ENCODE data around the gene GPATCH3. TPM values are rescaled to one million over a fixed set of nuclear protein-coding genes. Genes with fewer than 3 reads are reported as not detected.
A peak's percentile ranks its signal among the peaks of the same experiment; 100 is the strongest.

The GPATCH3 gene
- total and polyA plus RNA-seq, 2 donors (not counting 3 experiments of a cell fraction or from before 2014, with no cell fraction given): 12.1 to 17.7 TPM

DNA sequence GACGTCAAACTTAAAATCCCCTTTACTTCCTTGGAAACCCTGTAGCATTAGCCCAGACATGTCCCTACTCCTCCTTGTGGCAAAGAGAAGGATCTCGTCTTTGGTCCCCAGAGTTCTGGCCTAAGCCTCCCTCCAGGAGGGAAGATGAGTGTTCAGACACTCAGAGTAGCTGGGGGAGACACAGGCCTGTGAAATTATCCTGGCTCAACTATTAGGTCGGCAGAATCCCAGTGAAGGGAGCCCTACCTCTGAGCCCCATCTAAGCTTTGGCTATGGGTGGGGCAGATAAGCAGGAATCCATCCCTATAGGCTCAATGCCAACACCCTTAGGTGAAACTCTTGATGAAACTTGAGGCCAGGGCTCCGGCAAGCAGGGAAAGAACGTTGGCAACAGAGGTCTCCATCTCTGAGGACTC, 39.0 kb downstream of the GPATCH3 start:
- BruUV-seq (replicated peaks): no TSS peak
- dilution Hi-C loops (cut with MboI; ENCODE audit: extremely low pct_ligation_motif_present, low sequenced_read_pairs): no loop called here
- Histone ChIP-seq H3K4me1 (ENCODE audit: control insufficient read depth, extremely low read depth, insufficient read depth, low read length) (peaks cover 11% of the 10 kb centered on the region), H3K9ac (replicated peaks; ENCODE audit: extremely low read depth, insufficient read depth, low read length) (no peak overlapping the region), H3K9me3 (replicated peaks; ENCODE audit: control insufficient read depth, insufficient read depth, low read length) (no peaks in the 10 kb centered on the region), H3K9me1 (replicated peaks; ENCODE audit: control insufficient read depth, extremely low read depth, insufficient read depth, low read length) (no peaks in the 10 kb centered on the region), H3K36me3 (ENCODE audit: control insufficient read depth in 2 of 2, extremely low read depth in 1 of 2, insufficient read depth in 2 of 2, low read length in 2 of 2) (peaks cover 0 to under 1% of the 10 kb centered on the region in 2 experiments), H4K20me1 (replicated peaks; ENCODE audit: control insufficient read depth, extremely low read depth, insufficient read depth, low read length) (no peaks in the 10 kb centered on the region), H3K4me3 (replicated peaks in 1 of 3; ENCODE audit: insufficient read depth in 1 of 3, low read depth in 1 of 3, low read length in 3 of 3) (no peak overlapping the region), H3K79me2 (ENCODE audit: control insufficient read depth, insufficient read depth, low read length) (no peaks in the 10 kb centered on the region), H3K27ac (ENCODE audit: insufficient read depth, low read depth, low read length) (no peak overlapping the region), H3K27me3 (ENCODE audit: control insufficient read depth in 2 of 2, insufficient read depth in 2 of 2, low read length in 2 of 2) (no peaks in the 10 kb centered on the region), H3K4me2 (ENCODE audit: insufficient read depth, low read length) (no peak overlapping the region), H2AFZ (ENCODE audit: low read depth, low read length) (no peak overlapping the region)
- CTCF ChIA-PET: interaction anchor here (0.8 to 4.5 kb wide), 5 partner anchors 11 to 262 kb away, joined by 3 to 20 read pairs (median 6); no protein-coding TSS in a partner anchor
- no peak for TF ChIP-seq MYC (IDR thresholded peaks at IDR 0.05; ENCODE audit: low read depth, low read length)
- TF ChIP-seq EZH2 (IDR thresholded peaks at IDR 0.05; ENCODE audit: borderline replicate concordance, low read depth, low read length, severe bottlenecking): no peak
- no peak for TF ChIP-seq FOS (IDR thresholded peaks at IDR 0.05; ENCODE audit: borderline replicate concordance, insufficient read depth, low read length)
- no peak for TF ChIP-seq JUN (IDR thresholded peaks at IDR 0.05; ENCODE audit: borderline replicate concordance, insufficient read depth, insufficient read length, low read depth)
- TF ChIP-seq, protein P1, sequence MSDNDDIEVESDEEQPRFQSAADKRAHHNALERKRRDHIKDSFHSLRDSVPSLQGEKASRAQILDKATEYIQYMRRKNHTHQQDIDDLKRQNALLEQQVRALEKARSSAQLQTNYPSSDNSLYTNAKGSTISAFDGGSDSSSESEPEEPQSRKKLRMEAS (IDR thresholded peaks at IDR 0.05; ENCODE audit: insufficient read depth, insufficient read length): no peak
- TF ChIP-seq, protein P2, sequence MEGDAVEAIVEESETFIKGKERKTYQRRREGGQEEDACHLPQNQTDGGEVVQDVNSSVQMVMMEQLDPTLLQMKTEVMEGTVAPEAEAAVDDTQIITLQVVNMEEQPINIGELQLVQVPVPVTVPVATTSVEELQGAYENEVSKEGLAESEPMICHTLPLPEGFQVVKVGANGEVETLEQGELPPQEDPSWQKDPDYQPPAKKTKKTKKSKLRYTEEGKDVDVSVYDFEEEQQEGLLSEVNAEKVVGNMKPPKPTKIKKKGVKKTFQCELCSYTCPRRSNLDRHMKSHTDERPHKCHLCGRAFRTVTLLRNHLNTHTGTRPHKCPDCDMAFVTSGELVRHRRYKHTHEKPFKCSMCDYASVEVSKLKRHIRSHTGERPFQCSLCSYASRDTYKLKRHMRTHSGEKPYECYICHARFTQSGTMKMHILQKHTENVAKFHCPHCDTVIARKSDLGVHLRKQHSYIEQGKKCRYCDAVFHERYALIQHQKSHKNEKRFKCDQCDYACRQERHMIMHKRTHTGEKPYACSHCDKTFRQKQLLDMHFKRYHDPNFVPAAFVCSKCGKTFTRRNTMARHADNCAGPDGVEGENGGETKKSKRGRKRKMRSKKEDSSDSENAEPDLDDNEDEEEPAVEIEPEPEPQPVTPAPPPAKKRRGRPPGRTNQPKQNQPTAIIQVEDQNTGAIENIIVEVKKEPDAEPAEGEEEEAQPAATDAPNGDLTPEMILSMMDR (IDR thresholded peaks at IDR 0.05; ENCODE audit: extremely low read depth in 1 of 2, insufficient read depth in 1 of 2, low read depth in 1 of 2, low read length in 2 of 2): peak in 1 of 2 donors; percentile 12
- intact Hi-C loops (cut with micrococcal nuclease): no loop called here
- DNase-seq (ENCODE audit: low read depth, low spot score): no peak
- no peak for FAIRE-seq
- POLR2A ChIA-PET: no interaction called here

All from endothelial cell of umbilical vein (primary cell).